GM21381 (cell line): Measurements from ENCODE around the gene NHEJ1.
"Not testable (repeated sequence)": the region's sequence is repeated elsewhere in the genome, so short reads cannot be mapped to it uniquely, and the experiment has no call there.

Source experiments
- ATAC-seq: cut with Tn5 transposase; IDR thresholded peaks from one replicate; pipeline ENCODE4 v1.9.1; 2021; ENCODE audit warnings: mild to moderate bottlenecking, moderate library complexity; ENCODE audit not compliant: unreplicated experiment

The NHEJ1 gene

GRCh38 chr2:219160186-219161017, at the start of gene NHEJ1:
TSS of gene NHEJ1 (minus strand) at chr2:219160815. CDS start at chr2:219158362, 2,453 bp downstream.
- ATAC-seq = peak; percentile 85

GRCh38 chr2:219209236-219210195, 48.9 kb upstream of the NHEJ1 start:
- no peak for ATAC-seq

- ATAC-seq = no peak
Measured at GRCh38 chr2:219207884-219208740, 47.5 kb upstream of the NHEJ1 start.

- no peak for ATAC-seq
Measured at GRCh38 chr2:219207134-219207883, 46.7 kb upstream of the NHEJ1 start.

GRCh38 chr2:219206328-219207133, 45.9 kb upstream of the NHEJ1 start, which contains the start of gene ZFAND2B:
TSS of gene ZFAND2B (plus strand) at chr2:219206782. CDS start at chr2:219206988, 206 bp downstream.
- peak; percentile 97 for ATAC-seq

- no peak for ATAC-seq
Measured at GRCh38 chr2:219205981-219206327, 45.3 kb upstream of the NHEJ1 start.

- ATAC-seq = no peak
Measured at GRCh38 chr2:219205165-219205538, 44.5 kb upstream of the NHEJ1 start.

- ATAC-seq = no peak
Measured at GRCh38 chr2:219204425-219205164, 44.0 kb upstream of the NHEJ1 start.

GRCh38 chr2:219201331-219201730, 40.7 kb upstream of the NHEJ1 start:
- not testable (repeated sequence) for ATAC-seq

- not testable (repeated sequence) for ATAC-seq
Measured at GRCh38 chr2:219200502-219201326, 40.1 kb upstream of the NHEJ1 start.

- no peak for ATAC-seq
Measured at GRCh38 chr2:219199470-219200211, 39.0 kb upstream of the NHEJ1 start.

GRCh38 chr2:219198974-219199373, 38.4 kb upstream of the NHEJ1 start:
- no peak for ATAC-seq

- no peak for ATAC-seq
Measured at GRCh38 chr2:219197388-219197787, 36.8 kb upstream of the NHEJ1 start.

- ATAC-seq = no peak
Measured at GRCh38 chr2:219186754-219187456, 26.3 kb upstream of the NHEJ1 start.

- no peak for ATAC-seq
Measured at GRCh38 chr2:219184121-219184520, 23.5 kb upstream of the NHEJ1 start.

- ATAC-seq = no peak
Measured at GRCh38 chr2:219183151-219183772, 22.6 kb upstream of the NHEJ1 start.
